GM18498 (cell line): ENCODE data around the gene IGSF8.
"Not testable (repeated sequence)": the region's sequence is repeated elsewhere in the genome, so short reads cannot be mapped to it uniquely, and the experiment has no call there.

ENCODE experiments used
- ATAC-seq: cut with Tn5 transposase; IDR thresholded peaks from one replicate; pipeline ENCODE4 v1.9.1; 2021; ENCODE audit warnings: mild to moderate bottlenecking, moderate library complexity; ENCODE audit not compliant: unreplicated experiment

Gene IGSF8

DNA sequence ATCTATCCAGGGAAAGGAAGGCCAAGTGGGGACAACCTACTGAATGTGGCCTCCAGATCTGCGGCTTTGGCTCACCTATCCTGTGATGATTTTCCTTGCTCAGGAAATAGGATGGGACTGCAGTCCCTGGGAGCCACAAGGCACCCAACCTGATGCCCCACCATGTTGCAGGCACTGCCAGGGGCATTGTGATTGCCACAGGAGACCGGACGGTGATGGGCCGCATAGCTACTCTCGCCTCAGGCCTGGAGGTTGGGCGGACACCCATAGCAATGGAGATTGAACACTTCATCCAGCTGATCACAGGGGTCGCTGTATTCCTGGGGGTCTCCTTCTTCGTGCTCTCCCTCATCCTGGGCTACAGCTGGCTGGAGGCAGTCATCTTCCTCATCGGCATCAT is 29.0 kb upstream of the IGSF8 start:
- ATAC-seq: no peak

DNA sequence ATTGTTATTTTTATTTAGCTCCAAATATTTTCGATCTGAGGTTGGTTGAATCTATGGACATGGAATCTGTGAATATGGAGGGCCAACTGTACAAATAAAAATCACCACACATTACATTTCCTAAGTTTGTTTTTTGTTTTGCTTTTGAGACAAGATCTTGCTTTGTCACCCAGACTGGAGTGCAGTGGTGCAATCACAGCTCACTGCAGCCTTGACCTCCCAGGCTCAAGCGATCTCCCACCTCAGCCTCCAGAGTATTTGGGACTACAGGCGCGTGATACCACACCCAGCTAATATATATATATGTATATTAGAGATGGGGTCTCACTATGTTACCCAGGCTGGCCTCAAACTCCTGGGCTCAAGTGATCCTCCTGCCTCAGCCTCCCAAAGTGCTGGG is 27.9 kb upstream of the IGSF8 start:
- ATAC-seq: not testable (repeated sequence)

DNA sequence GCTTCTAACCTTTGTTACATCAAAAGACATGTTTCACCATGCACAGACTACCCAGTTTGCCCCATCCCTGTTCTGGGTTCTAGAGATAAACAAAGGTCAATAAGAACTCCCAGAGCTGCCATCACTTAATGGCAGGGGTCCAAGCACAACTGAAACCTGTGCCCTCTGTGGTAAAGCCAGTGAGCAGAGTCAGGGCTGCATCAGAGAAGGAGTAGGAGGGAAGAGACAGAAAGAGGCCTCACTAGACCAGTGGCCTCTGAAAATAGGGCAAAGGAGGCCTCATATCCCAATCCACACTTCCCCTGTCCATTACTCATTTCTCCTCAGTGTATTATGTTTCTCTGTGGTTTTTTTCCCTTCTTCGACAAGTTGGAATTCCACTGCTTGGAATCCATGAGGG is 27.3 kb upstream of the IGSF8 start:
- no peak for ATAC-seq

DNA sequence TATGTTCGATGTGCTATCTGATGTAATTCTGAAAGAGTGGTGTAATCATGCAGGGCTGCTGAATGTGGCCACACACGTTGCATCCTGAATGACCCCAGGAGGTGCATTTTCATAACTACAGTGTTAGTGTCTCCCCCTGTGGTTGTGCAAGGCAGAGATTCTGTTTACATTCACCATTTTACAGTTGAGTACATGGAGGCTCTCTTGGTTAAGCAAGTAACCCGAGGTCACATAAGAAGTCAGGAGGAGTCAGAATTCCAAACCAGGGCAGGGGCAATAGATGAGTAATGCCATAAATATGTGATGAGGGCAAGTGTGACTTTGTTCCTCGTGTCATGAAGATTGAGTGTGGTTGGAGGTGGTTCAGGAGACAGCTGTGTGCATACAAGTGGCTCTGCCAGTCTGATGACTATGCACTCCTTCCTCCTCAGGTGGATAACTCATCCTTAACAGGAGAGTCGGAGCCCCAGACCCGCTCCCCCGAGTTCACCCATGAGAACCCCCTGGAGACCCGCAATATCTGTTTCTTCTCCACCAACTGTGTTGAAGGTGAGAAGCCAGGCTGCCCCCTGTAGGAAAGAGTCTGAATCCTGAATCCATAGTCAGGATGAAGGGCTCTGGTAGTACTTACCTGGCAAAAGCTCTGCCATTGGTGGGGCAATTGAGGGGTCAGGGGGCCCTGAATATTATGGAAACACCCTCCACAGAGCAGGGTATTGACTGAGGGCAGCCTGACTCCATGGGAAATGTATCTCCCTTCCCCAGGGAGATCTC is 26.5 kb upstream of the IGSF8 start:
- no peak for ATAC-seq

DNA sequence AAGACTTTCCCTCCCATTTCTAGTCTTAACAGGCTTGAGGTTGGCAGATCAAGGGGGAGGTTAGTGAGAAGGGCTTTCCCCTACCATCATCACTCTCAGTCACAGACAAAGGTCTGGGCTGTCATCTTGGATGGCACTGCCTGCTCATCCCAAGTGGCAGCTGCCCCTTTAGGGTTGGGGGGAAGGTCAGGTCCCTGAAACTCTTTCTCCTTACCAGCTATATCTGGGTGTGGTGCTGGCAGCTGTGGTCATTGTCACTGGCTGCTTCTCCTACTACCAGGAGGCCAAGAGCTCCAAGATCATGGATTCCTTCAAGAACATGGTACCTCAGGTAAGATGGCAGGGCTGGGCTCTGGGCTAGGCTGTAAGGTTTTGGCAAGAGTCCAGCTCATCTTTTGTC is 25.3 kb upstream of the IGSF8 start:
- ATAC-seq: no peak

DNA sequence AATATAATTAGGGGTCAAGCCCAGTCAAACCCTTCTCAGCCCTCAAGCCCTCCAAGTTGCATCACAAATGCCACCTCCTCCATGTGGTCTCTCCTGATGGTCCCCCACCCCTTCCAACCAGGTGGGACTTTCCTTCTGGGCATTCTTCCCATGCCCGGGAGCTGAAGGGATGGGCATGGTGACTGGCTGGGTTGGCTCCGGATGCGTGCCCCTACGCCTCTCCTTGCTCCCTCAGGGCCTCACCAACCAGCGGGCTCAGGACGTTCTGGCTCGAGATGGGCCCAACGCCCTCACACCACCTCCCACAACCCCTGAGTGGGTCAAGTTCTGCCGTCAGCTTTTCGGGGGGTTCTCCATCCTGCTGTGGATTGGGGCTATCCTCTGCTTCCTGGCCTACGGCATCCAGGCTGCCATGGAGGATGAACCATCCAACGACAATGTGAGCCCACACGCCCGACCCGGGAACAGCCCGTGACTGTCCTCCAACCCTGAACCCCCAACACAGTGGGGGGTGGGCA is 24.6 kb upstream of the IGSF8 start:
- no peak for ATAC-seq

DNA sequence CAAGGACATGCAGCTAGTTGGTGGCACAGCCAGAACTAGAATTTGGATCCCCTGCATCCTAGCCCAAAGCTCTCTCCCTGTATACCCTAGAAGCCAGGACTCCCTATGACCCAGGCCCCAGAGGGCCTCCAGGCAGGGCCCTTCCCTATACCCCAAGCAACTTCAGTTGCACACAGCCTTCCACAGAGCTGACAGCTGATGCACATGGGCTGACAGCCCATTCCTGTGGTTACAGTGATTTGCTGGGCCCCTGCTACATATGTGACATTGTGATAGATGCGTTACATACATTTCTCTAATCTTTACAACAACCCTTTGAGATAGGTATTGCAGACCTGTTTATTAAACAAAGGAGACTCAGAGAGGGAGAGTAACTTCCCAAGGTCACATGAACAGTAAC is 23.0 kb upstream of the IGSF8 start:
- ATAC-seq: no peak

DNA sequence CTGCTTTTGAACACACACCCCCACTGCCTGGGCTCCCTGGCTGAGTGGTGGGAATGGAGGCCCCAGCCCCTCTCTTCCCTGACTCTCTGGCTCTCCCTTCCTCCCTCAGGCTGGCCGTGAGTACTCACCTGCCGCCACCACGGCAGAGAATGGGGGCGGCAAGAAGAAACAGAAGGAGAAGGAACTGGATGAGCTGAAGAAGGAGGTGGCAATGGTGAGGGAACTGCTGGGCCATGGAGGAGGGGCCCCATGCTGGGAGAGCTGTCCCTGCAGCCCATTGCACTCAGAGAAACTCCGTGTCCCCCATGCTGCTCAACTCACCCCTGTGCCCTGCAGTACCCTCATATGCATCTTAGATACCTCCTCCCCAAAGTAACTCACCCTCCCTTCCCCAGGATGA is 22.4 kb upstream of the IGSF8 start:
- no peak for ATAC-seq

DNA sequence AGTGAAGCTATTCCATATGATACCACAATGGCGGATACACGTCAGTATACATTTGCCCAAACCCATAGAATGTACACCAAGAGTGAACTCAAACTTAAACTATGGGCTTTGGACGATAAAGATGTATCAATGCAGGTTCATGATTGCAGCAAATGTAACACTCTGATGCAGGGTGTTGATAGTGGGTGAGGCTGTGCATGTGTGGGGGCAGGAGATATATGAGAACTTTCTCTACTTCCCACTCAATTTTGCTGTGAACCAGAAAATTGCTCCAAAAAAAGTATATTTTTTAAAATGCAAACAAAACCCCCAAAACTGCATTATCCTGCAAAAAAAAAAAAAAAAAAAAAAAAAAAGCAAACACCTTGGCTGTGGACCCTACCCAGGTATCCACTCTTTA is 20.5 kb upstream of the IGSF8 start:
- no peak for ATAC-seq

DNA sequence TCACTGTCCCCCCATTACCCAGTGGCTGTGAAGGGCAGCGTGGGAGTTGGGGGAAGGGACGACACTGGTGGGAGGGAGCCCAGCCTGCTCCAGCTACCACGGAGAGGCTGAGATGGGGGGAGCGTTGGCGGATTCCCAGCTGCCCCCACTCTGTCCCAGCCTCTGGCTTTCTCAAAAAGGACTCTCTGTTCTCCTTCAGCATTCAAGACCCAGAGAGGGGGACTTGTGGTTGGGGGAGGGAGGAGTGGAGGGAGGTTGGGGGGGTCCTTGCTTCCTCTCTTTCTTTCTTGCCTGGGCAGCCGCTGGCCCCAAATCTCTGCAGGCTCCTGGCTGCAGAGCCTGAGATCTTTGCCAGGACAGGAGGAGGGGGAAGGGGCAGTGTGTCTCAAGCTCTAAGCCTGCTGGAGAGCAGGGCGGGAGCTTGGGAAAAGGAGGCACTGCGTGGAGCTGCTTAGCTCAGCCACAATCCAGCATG is 19.3 kb upstream of the IGSF8 start:
- no peak for ATAC-seq

DNA sequence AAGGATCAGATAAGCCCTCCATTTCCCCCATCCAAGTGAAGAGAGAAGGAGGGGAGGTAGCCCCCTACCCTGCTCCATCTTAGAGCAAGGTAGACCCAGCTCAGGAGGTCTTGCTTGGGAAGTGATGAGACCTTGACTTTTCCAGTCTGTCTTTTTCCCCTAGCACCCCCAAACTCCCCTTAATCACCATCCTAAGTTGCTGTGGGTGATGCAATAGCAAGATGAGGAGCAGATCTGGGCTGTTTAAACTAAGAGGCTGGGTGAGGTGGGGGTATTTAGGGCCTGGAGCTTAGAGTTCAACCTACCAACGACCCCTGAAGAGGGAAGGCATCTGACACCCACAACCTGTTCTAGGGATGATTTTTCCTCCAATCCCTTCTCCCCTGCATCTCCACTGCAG is 18.9 kb upstream of the IGSF8 start:
- ATAC-seq: no peak

DNA sequence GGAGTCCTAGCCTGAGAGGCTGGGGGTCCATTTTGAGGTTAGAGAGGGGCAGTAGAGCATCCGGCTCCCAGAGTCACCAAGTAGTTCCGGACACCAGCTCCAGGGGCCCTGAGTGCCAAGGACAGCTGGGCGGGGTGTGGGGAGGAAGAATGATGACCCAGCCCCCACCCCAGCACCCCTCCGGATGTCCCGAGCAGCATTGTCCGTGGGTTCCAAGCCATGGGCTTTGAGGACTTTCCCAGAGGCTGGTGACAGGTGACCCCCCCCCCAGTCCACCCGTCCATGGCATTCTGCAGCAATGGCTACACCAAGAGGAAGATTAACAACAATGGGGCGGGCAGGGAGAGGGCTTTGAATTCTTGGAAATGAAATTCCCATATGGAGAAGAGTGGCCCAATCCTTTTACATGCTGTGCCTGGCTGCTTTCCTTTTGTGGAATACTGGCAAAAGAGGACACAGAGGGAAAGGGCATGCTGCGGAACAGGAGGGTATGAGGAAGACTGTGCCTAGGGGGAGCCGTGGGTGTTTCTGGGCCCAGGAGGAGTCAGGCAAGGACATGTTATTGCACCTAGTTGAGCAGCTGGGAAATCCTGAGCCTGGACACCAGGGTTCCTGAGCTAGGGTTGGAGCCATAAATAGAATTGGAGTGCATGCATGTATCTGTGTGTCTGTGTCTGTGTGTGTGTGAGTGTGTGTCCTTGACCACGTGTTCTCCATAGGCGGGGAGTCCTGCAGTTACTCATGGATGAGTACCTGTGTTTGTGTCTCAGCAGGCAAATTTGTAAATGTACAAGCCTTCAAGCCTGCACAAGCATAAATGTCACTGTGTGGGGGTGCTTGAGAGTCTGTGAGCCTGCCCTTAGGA is 18.1 kb upstream of the IGSF8 start:
- no peak for ATAC-seq

DNA sequence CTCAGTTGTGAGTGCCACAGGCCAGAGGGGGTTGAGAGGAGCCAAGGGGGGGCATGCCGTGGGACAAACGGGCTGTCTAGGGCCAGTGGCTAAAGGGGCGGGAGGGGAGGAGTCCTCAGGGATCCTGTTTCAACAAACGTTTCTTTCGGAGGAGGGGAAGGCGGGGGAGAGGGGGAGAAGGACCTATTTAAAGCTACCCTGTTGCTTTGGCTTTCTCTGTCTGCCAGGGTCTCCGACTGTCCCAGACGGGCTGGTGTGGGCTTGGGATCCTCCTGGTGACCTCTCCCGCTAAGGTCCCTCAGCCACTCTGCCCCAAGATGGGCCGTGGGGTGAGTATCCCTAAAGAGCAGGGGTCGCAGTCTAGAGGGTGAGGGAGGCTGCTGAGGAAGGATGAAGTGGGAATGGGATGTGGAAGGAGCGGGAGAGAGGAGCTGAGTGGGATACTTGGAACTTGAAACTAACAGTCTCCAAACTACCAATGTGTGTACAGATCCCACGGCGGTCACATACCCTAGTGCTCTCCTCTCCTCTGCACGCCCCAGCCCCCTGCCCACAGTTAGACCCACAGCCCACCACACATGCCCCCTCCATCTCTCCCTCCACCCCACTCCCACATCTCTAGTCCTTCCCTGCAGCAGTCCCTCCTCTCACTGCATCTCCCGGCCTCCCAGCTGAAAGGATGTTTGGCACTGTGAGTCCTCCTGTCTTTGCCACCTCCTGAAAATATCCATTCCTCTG is 17.3 kb upstream of the IGSF8 start, which contains the start of gene ATP1A2:
TSS of gene ATP1A2 (plus strand) at position 215 of the 738 bp plus-strand sequence. CDS start at position 318, 103 bp downstream.
- no peak for ATAC-seq

DNA sequence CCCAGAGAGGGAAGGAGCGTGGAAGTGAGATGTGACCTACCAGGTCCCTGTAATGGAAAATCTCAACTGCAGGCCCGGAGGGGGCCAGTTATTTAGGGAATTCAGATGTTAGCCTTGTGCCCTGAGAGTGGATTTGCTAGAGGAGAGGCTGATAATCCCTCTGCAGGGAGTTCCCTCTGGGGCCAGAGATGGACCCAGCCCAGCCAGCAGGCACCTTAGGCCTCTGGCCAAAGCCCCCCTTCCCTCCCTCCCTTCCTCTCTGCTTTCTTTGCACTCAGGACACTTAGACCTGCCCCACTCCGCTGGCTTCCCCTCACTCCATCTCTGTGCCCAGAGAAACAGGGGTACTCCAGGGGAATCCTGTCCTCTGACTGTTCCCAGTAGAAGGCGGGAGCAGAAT is 15.7 kb upstream of the IGSF8 start:
- no peak for ATAC-seq

DNA sequence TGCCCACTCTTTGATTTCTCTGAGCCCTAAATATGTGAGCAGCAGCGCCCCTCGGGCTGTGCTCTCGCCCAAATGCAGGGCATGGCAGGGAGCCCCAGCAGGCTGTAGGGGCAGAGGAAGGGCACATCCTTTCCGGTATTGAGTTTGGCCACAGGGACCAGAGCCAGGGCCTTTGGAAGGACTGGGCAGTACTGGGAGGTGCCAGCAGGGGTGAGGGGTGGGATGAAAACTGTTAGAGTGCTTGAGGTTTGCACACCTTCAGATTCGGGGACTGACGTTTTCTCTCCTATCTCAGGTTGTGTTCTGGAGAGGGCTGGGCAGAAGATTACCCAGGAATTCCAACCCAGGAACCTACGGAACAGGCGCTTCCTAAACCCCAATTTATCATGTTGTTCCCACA is 15.0 kb upstream of the IGSF8 start:
- no peak for ATAC-seq

DNA sequence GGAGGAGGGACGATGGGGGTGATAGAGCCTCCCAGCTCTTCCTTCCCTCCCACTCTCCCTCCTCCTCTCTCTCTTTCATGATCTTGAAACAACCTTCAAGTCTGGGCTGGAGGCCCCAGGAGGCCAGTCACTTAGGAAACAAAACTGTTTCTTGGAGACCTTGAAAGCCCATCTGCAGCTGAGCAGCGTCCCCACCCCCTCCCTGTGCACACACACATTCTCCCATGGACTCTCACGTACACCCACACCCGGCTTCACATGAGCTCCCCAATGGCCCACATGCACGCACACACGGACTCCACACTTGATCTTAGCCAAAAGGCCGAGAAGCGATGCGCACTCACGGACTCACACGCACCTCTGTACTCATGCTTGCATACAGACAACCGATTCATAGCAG is 13.9 kb upstream of the IGSF8 start:
- no peak for ATAC-seq

DNA sequence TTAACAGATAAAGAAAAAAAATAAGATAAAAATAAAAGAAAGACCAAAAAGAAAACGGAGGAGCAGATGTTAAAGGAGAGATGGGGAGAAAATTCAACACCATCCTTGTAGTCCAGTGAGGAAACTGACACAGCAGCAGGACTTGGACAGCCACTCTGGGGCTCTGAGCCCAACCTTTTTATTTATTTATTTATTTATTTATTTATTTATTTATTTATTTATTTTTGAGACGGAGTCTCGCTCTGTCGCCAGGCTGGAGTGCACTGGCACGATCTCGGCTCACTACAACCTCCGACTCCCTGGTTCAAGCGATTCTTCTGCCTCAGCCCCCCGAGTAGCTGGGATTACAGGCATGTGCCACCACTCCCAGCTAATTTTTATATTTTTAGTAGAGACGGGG is 13.0 kb upstream of the IGSF8 start:
- ATAC-seq: not testable (repeated sequence)

DNA sequence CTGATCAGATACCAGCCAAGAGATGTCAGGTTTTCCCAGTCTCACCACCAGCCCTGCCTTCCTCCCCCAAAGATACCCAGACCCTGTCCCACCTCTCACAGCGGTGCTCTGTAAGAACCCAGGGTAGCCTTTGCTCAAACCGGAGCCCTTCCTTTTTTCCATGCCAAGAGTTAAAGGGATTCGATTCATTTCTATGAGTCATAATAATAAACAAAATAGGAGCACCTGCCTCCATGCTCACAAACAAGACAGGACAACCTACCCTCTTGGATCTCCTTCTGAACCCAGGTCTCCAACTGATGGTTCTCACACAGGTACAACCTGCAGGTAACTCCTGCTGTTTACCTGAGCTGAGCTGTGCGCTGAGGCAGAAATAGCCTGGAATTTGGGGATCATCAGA is 11.3 kb upstream of the IGSF8 start:
- ATAC-seq: no peak

DNA sequence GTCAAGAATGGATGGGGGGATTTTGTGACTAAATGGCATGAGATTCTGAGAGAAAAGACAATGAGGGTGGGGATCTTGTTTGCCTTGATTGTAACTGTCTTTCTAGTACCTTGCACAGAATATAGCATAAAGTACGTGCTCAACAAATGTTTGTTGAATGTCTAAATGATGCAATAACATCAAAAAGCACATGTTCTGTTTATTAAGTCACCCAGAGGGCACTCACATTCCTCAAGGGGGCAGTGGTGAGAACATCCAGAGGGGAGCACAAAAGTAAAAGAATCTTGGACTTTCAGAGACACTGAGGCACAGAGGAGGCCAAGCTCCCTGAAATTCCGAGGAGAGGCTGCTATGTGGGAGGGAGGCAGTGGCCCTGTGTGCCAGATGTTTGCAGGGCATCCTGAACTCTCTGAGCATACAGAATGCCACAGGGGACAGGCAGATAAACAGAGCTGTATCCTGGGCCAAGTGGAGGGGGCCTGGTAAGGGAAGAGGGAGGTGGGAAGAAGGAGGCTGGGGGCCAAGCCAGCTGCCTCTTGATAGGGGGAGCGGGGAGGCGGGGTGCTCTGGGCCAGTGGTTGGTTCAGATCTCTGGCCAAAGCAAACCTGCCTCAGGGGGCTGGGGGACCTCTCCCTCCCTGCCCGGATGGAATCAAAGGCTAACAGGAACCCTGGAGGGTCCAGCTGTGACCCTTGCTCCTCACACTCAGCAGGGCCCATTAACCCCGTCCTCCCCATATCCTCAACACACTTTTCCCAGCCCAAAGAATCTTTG is 10.7 kb upstream of the IGSF8 start:
- no peak for ATAC-seq

DNA sequence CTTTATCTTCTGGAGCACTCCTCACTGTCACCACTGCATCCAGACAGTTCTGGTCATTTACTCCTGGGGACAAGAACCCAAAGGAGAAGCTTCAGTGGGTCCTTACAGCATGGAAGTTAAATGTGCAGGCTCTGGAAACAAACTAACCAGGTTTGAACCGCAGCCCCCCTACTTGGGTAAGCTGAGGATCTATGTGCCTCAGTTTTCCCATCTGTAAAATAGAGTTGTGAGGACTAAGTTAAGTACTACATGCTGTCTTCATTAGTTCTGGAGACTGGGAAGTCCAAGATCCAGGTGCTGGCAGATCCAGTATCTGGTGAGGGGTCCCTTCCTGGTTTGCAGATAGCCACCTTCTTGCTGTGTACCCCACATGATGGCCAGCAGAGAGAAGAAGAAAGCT is 9.1 kb upstream of the IGSF8 start:
- no peak for ATAC-seq
